ENCODE measurements around the gene LIME1.
"Not testable (repeated sequence)": the region's sequence is repeated elsewhere in the genome, so short reads cannot be mapped to it uniquely, and the experiment has no call there.

Gene LIME1

GRCh38 chr20:63775096-63775978 is 38.9 kb downstream of the LIME1 start:
- DNase-seq, result no peak

GRCh38 chr20:63776875-63777274 is 40.4 kb downstream of the LIME1 start:
- DNase-seq, result not testable (repeated sequence)

GRCh38 chr20:63777614-63778013 is 41.1 kb downstream of the LIME1 start:
- no peak for DNase-seq

- DNase-seq, result no peak
Measured at GRCh38 chr20:63778034-63778752, 41.7 kb downstream of the LIME1 start.

- no peak for DNase-seq
Measured at GRCh38 chr20:63778857-63779256, 42.4 kb downstream of the LIME1 start.

GRCh38 chr20:63781181-63781580 is 44.7 kb downstream of the LIME1 start:
- DNase-seq, result no peak

- DNase-seq, result no peak
Measured at GRCh38 chr20:63782051-63782471, 45.6 kb downstream of the LIME1 start.

- no peak for DNase-seq
Measured at GRCh38 chr20:63782521-63782971, 46.1 kb downstream of the LIME1 start.

- DNase-seq, result no peak
Measured at GRCh38 chr20:63783970-63784369, 47.5 kb downstream of the LIME1 start.

- DNase-seq, result no peak
Measured at GRCh38 chr20:63785691-63786131, 49.2 kb downstream of the LIME1 start.

GRCh38 chr20:63787302-63787701 is 50.8 kb downstream of the LIME1 start:
- no peak for DNase-seq

GRCh38 chr20:63787749-63788148 is 51.3 kb downstream of the LIME1 start:
- no peak for DNase-seq
